ENCODE data around the gene ZNF785. TPM values are rescaled to one million over a fixed set of nuclear protein-coding genes. Genes with fewer than 3 reads are reported as not detected.

Gene ZNF785
- total and polyA plus RNA-seq, 2 of the 13 experiments (the other 11 are each of a cell fraction or from before 2014, with no cell fraction given): 0.01 TPM; not detected in 1

DNA sequence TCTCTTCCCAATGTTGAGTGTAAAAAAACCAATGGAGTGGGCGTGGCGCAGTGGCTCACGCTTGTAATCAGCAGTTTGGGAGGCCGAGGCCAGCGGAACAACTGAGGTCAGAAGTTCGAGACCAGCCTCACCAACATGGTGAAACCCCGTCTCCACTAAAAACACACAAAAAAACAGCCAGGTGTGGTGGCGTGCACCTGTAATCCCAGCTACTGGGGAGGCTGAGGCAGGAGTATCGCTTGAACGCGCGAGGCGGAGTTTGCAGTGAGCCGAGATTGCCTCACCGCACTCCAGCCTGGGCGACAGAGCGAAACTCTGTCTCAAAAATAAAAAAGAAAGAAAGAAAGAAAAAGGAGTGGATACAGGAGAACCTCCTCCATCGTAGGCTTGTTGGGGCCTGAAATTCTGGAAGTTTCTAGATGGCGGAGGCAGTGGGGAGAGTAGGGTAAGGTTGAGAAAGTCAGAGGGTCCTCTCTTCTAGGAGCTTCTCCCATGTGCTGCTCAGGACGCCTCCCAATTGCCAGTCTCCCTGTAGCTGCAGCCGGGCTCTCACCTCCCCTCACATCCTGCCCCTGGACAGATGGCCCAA is 26.6 kb downstream of the ZNF785 start (continued):
- TF ChIP-seq, protein P1, sequence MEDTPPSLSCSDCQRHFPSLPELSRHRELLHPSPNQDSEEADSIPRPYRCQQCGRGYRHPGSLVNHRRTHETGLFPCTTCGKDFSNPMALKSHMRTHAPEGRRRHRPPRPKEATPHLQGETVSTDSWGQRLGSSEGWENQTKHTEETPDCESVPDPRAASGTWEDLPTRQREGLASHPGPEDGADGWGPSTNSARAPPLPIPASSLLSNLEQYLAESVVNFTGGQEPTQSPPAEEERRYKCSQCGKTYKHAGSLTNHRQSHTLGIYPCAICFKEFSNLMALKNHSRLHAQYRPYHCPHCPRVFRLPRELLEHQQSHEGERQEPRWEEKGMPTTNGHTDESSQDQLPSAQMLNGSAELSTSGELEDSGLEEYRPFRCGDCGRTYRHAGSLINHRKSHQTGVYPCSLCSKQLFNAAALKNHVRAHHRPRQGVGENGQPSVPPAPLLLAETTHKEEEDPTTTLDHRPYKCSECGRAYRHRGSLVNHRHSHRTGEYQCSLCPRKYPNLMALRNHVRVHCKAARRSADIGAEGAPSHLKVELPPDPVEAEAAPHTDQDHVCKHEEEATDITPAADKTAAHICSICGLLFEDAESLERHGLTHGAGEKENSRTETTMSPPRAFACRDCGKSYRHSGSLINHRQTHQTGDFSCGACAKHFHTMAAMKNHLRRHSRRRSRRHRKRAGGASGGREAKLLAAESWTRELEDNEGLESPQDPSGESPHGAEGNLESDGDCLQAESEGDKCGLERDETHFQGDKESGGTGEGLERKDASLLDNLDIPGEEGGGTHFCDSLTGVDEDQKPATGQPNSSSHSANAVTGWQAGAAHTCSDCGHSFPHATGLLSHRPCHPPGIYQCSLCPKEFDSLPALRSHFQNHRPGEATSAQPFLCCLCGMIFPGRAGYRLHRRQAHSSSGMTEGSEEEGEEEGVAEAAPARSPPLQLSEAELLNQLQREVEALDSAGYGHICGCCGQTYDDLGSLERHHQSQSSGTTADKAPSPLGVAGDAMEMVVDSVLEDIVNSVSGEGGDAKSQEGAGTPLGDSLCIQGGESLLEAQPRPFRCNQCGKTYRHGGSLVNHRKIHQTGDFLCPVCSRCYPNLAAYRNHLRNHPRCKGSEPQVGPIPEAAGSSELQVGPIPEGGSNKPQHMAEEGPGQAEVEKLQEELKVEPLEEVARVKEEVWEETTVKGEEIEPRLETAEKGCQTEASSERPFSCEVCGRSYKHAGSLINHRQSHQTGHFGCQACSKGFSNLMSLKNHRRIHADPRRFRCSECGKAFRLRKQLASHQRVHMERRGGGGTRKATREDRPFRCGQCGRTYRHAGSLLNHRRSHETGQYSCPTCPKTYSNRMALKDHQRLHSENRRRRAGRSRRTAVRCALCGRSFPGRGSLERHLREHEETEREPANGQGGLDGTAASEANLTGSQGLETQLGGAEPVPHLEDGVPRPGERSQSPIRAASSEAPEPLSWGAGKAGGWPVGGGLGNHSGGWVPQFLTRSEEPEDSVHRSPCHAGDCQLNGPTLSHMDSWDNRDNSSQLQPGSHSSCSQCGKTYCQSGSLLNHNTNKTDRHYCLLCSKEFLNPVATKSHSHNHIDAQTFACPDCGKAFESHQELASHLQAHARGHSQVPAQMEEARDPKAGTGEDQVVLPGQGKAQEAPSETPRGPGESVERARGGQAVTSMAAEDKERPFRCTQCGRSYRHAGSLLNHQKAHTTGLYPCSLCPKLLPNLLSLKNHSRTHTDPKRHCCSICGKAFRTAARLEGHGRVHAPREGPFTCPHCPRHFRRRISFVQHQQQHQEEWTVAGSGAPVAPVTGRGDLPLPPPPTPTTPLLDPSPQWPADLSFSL (CRISPR knock-in tag; IDR thresholded peaks at IDR 0.05): no peak
- TF ChIP-seq HOMEZ (CRISPR knock-in tag; IDR thresholded peaks at IDR 0.05; ENCODE audit: low read depth): no peak
- TF ChIP-seq CENPBD1 (CRISPR knock-in tag; IDR thresholded peaks at IDR 0.05; ENCODE audit: borderline replicate concordance, low read depth): no peak
- TF ChIP-seq EZH2 (conservative IDR thresholded peaks at IDR 0.05; ENCODE audit: low read depth, low read length): no peak
- TF ChIP-seq, protein P2, sequence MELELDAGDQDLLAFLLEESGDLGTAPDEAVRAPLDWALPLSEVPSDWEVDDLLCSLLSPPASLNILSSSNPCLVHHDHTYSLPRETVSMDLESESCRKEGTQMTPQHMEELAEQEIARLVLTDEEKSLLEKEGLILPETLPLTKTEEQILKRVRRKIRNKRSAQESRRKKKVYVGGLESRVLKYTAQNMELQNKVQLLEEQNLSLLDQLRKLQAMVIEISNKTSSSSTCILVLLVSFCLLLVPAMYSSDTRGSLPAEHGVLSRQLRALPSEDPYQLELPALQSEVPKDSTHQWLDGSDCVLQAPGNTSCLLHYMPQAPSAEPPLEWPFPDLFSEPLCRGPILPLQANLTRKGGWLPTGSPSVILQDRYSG (CRISPR knock-in tag; IDR thresholded peaks at IDR 0.05): no peak
- TF ChIP-seq, protein P3, sequence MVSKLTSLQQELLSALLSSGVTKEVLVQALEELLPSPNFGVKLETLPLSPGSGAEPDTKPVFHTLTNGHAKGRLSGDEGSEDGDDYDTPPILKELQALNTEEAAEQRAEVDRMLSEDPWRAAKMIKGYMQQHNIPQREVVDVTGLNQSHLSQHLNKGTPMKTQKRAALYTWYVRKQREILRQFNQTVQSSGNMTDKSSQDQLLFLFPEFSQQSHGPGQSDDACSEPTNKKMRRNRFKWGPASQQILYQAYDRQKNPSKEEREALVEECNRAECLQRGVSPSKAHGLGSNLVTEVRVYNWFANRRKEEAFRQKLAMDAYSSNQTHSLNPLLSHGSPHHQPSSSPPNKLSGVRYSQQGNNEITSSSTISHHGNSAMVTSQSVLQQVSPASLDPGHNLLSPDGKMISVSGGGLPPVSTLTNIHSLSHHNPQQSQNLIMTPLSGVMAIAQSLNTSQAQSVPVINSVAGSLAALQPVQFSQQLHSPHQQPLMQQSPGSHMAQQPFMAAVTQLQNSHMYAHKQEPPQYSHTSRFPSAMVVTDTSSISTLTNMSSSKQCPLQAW (CRISPR knock-in tag; IDR thresholded peaks at IDR 0.05): 0 out of 2 replicates have a peak, but pooled peaks have one; percentile 9
- no peak for TF ChIP-seq PLRG1 (conservative IDR thresholded peaks at IDR 0.05)
- no peak for TF ChIP-seq ASH2L (IDR thresholded peaks at IDR 0.05; ENCODE audit: insufficient read length, low read depth, low read length)
- no peak for TF ChIP-seq SOX6 (IDR thresholded peaks at IDR 0.05)
- TF ChIP-seq SOX6 (CRISPR knock-in tag; IDR thresholded peaks at IDR 0.05): no peak
- 0 out of 2 replicates have a peak, but pooled peaks have one; percentile 43 for TF ChIP-seq HES4 (CRISPR knock-in tag; IDR thresholded peaks at IDR 0.05; ENCODE audit: borderline replicate concordance)
- TF ChIP-seq, protein P4, sequence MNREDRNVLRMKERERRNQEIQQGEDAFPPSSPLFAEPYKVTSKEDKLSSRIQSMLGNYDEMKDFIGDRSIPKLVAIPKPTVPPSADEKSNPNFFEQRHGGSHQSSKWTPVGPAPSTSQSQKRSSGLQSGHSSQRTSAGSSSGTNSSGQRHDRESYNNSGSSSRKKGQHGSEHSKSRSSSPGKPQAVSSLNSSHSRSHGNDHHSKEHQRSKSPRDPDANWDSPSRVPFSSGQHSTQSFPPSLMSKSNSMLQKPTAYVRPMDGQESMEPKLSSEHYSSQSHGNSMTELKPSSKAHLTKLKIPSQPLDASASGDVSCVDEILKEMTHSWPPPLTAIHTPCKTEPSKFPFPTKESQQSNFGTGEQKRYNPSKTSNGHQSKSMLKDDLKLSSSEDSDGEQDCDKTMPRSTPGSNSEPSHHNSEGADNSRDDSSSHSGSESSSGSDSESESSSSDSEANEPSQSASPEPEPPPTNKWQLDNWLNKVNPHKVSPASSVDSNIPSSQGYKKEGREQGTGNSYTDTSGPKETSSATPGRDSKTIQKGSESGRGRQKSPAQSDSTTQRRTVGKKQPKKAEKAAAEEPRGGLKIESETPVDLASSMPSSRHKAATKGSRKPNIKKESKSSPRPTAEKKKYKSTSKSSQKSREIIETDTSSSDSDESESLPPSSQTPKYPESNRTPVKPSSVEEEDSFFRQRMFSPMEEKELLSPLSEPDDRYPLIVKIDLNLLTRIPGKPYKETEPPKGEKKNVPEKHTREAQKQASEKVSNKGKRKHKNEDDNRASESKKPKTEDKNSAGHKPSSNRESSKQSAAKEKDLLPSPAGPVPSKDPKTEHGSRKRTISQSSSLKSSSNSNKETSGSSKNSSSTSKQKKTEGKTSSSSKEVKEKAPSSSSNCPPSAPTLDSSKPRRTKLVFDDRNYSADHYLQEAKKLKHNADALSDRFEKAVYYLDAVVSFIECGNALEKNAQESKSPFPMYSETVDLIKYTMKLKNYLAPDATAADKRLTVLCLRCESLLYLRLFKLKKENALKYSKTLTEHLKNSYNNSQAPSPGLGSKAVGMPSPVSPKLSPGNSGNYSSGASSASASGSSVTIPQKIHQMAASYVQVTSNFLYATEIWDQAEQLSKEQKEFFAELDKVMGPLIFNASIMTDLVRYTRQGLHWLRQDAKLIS (CRISPR knock-in tag; IDR thresholded peaks at IDR 0.05): no peak
- no peak for TF ChIP-seq ZNF138 (CRISPR knock-in tag; IDR thresholded peaks at IDR 0.05; ENCODE audit: low read depth)
